GM12892 (cell line): ENCODE measurements around the gene EWSR1.

Experiments
- POLR2AphosphoS5 ChIP-seq: IDR thresholded peaks from 2 replicates; pipeline ENCODE4 v1.6.1; 2011; ENCODE audit warnings: low read depth, low read length, control low read depth
- TAF1 ChIP-seq: IDR thresholded peaks from 2 replicates; pipeline ENCODE4 v1.6.1; 2011; ENCODE audit warnings: low read depth, mild to moderate bottlenecking, control low read depth, low read length, borderline replicate concordance

DNA sequence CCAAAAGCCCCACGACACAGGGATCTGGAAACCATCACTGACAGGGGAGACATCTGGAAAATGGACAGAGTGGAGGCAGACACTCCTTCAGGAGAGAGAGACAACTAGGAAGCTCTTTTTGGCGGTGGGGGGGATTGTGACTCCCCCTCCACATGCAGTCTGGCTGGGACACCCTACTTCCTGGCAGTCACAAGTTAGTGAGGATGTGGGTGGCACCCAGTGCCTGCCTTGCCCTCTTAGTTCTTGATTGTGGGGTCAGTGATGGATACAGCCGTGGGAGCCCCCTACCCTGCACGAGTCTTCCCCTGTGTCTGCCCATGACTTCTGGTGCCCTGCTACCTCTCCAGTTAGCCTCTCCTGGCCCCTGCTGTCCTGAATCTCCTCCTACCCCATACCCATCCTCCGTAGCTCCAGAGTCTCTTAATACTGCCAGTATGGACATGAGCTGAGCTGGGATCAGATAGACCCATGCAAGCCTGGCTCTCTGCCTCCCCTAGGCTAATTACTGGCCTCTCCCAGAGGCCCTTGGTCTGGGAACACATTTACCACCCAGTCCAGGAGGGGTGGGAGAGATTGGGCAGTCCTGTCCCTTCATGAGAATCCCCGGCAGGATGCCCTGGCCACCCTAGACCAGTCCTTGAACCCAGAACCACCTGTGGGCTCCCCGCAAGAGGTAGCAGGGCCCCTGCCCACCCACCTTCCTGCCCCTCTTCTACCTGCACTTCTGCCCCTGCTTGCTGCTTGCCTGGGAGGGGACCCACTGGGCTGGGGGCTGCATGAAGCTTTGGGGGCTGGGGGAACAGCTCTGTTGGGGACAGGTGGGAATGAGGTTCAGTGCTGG is 23.1 kb upstream of the EWSR1 start:
- TF ChIP-seq TAF1 = no peak
- TF ChIP-seq POLR2AphosphoS5 = no peak
